ENCODE results near the gene UBE3D. TPM values are rescaled to one million over a fixed set of nuclear protein-coding genes. Genes with fewer than 3 reads are reported as not detected.
"Not testable (repeated sequence)": the region's sequence is repeated elsewhere in the genome, so short reads cannot be mapped to it uniquely, and the experiment has no call there.

UBE3D gene
- total RNA-seq, 1 donor from 2014 or later, result 2.5 TPM

- Histone ChIP-seq H3K27me3 (ENCODE audit: low read depth) (no peaks in the 10 kb centered on the region), H3K4me1 (no peaks in the 10 kb centered on the region), H3K9me3 (replicated peaks) (no peaks in the 10 kb centered on the region), H3K4me3 (no peak overlapping the region), H3K27ac (replicated peaks) (no peak overlapping the region), H3K36me3 (peaks cover 8% of the 10 kb centered on the region)
- TF ChIP-seq CTCF (IDR thresholded peaks at IDR 0.05; ENCODE audit: borderline replicate concordance), result no peak
- intact Hi-C loops (cut with micrococcal nuclease), result no loop called here
- DNase-seq, result no peak
Measured at GRCh38 chr6:82893889-82894652, 171.6 kb downstream of the UBE3D start.

DNA sequence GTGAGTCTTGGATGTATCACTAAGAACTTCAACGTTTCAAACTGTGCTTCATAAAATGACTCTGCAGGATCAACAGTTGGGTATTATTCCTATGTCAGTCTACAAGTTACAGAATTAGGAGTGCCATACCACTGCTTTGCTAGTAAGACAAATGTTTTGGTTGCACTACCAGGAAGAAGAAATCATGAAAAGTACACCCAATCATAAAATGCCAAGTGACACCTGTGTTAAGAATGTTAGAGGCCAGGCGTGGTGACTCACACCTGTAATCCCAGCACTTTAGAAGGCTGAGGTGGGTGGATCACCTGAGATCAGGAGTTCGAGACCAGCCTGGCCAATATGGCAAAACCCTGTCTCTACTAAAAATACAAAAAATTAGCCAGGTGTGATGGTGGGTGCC is 174.1 kb downstream of the UBE3D start:
- DNase-seq; H3K36me3 ChIP-seq; H3K4me1 ChIP-seq; H3K9me3 ChIP-seq (replicated peaks); H3K27me3 ChIP-seq (ENCODE audit: low read depth); H3K27ac ChIP-seq (replicated peaks); intact Hi-C loops (cut with micrococcal nuclease); H3K4me3 ChIP-seq: not testable (repeated sequence)

- H3K4me1 ChIP-seq, result no peaks in the 10 kb centered on the region
- H3K27ac ChIP-seq (replicated peaks), result no peak overlapping the region
- intact Hi-C loops (cut with micrococcal nuclease), result no loop called here
- no peak for TF ChIP-seq CTCF (IDR thresholded peaks at IDR 0.05; ENCODE audit: borderline replicate concordance)
- peaks cover 8% of the 10 kb centered on the region for H3K36me3 ChIP-seq
- no peak for DNase-seq
- H3K9me3 ChIP-seq (replicated peaks), result no peaks in the 10 kb centered on the region
- no peaks in the 10 kb centered on the region for H3K27me3 ChIP-seq (ENCODE audit: low read depth)
- H3K4me3 ChIP-seq, result no peak overlapping the region
Measured at GRCh38 chr6:82891076-82891475, 174.6 kb downstream of the UBE3D start.

GRCh38 chr6:82890240-82890639 is 175.4 kb downstream of the UBE3D start:
- no peaks in the 10 kb centered on the region for H3K4me1 ChIP-seq
- no peaks in the 10 kb centered on the region for H3K27me3 ChIP-seq (ENCODE audit: low read depth)
- no peak for TF ChIP-seq CTCF (IDR thresholded peaks at IDR 0.05; ENCODE audit: borderline replicate concordance)
- intact Hi-C loops (cut with micrococcal nuclease), result no loop called here
- H3K27ac ChIP-seq (replicated peaks), result no peak overlapping the region
- no peak overlapping the region for H3K4me3 ChIP-seq
- peaks cover 8% of the 10 kb centered on the region for H3K36me3 ChIP-seq
- H3K9me3 ChIP-seq (replicated peaks), result no peaks in the 10 kb centered on the region
- no peak for DNase-seq

DNA sequence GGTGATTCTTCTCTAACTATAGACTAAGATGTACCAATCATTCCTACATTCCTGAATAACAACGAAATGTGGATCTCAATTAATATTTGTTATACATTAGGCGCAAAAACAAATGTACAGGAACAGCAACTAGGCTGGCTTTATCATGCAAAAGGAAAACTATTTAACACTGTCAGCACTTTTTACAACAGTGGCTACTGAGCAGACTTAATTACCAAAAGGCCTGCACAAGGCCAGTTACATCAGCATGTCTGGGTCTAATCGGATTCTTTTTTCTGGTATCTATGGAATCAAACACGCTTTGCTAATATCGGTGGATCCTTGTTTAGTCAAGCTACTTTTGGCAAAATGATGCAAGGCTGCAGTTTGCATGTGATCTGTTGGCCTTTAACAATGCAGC is 176.5 kb downstream of the UBE3D start:
- intact Hi-C loops (cut with micrococcal nuclease), result no loop called here
- Histone ChIP-seq H3K9me3 (replicated peaks) (no peaks in the 10 kb centered on the region), H3K4me1 (no peaks in the 10 kb centered on the region), H3K27ac (replicated peaks) (no peak overlapping the region), H3K4me3 (no peak overlapping the region), H3K36me3 (peaks cover 8% of the 10 kb centered on the region), H3K27me3 (ENCODE audit: low read depth) (no peaks in the 10 kb centered on the region)
- DNase-seq, result no peak
- no peak for TF ChIP-seq CTCF (IDR thresholded peaks at IDR 0.05; ENCODE audit: borderline replicate concordance)

- intact Hi-C loops (cut with micrococcal nuclease), result no loop called here
- TF ChIP-seq CTCF (IDR thresholded peaks at IDR 0.05; ENCODE audit: borderline replicate concordance), result no peak
Measured at GRCh38 chr6:82882363-82883023, 183.1 kb downstream of the UBE3D start.

More at GRCh38 chr6:82882363-82883023, 183.1 kb downstream of the UBE3D start:
- Histone ChIP-seq H3K27ac (replicated peaks) (no peak overlapping the region), H3K27me3 (ENCODE audit: low read depth) (no peaks in the 10 kb centered on the region), H3K9me3 (replicated peaks) (no peaks in the 10 kb centered on the region), H3K4me1 (no peaks in the 10 kb centered on the region), H3K36me3 (no peaks in the 10 kb centered on the region), H3K4me3 (no peak overlapping the region)
- DNase-seq, result no peak
